ENCODE measurements around the gene PLEKHG4B. TPM values are rescaled to one million over a fixed set of nuclear protein-coding genes. Genes with fewer than 3 reads are reported as not detected.

The PLEKHG4B gene
- polyA plus RNA-seq, 1 experiment, result 1.4 TPM

DNA sequence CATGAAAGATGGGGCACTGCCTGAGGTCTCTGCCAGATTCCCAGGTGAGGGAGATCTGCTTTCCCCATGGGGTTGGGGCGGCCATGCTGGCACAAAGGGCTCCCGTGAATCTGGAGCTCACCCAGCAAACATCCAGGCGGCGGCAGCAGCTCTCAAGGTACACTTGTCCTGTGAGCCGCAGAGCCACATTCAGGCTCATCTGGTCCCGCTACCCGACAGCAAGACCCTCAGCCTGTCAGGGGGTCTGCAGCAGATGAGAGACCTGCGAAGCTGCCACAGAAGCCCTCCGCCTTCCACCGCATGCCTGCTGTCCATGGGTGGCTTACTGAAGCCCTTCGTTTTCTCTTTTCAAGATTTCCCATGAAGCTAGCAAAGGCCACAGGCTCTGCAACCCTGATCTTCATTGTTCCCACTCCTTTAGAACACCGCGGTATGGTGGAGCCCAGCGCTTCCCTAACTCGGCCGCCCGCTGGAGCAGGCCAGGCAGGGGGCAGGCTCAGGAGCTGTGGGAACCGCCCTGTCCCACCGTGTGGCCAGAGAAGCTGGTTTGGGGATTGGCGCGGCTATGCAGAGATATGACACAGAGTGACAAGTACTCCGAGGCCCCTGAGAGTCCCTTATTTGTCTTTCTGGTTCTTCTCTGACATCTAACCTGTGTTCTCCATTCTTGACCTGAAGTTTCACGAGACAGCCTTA lies 108.1 kb downstream of the PLEKHG4B start:
- Histone ChIP-seq H3K36me3 (ENCODE audit: control insufficient read depth, insufficient read depth, low read length) (peaks cover 8% of the 10 kb centered on the region; the same call in 1 of the 2 replicates), H3K4me3 (ENCODE audit: low read depth, low read length) (no peak overlapping the region), H3K27me3 (ENCODE audit: control insufficient read depth, insufficient read depth, low read length) (no peaks in the 10 kb centered on the region)
- TF ChIP-seq, protein P1, sequence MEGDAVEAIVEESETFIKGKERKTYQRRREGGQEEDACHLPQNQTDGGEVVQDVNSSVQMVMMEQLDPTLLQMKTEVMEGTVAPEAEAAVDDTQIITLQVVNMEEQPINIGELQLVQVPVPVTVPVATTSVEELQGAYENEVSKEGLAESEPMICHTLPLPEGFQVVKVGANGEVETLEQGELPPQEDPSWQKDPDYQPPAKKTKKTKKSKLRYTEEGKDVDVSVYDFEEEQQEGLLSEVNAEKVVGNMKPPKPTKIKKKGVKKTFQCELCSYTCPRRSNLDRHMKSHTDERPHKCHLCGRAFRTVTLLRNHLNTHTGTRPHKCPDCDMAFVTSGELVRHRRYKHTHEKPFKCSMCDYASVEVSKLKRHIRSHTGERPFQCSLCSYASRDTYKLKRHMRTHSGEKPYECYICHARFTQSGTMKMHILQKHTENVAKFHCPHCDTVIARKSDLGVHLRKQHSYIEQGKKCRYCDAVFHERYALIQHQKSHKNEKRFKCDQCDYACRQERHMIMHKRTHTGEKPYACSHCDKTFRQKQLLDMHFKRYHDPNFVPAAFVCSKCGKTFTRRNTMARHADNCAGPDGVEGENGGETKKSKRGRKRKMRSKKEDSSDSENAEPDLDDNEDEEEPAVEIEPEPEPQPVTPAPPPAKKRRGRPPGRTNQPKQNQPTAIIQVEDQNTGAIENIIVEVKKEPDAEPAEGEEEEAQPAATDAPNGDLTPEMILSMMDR (IDR thresholded peaks at IDR 0.05; ENCODE audit: insufficient read depth, low read depth, low read length), result no peak
- no peak for DNase-seq (ENCODE audit: low read depth)
- ChIA-PET POLR2A (no interaction called here), CTCF (interaction anchor here (1.7 to 2.4 kb wide), 2 partner anchors 9 to 12 kb away, joined by 4 to 7 read pairs; partner anchors contain the start of gene LRRC14B)

- ChIA-PET CTCF (interaction anchor here (1.7 to 2.4 kb wide), 2 partner anchors 10 to 12 kb away, joined by 4 to 7 read pairs; partner anchors contain the start of gene LRRC14B), POLR2A (no interaction called here)
- H3K4me3 ChIP-seq (ENCODE audit: low read depth, low read length), result no peak overlapping the region
- TF ChIP-seq, protein P1 (IDR thresholded peaks at IDR 0.05; ENCODE audit: insufficient read depth, low read depth, low read length), result no peak
- H3K27me3 ChIP-seq (ENCODE audit: control insufficient read depth, insufficient read depth, low read length), result no peaks in the 10 kb centered on the region
- peaks cover 8% of the 10 kb centered on the region; the same call in 1 of the 2 replicates for H3K36me3 ChIP-seq (ENCODE audit: control insufficient read depth, insufficient read depth, low read length)
- no peak for DNase-seq (ENCODE audit: low read depth)
Observed at GRCh38 chr5:200985-201384, 109.0 kb downstream of the PLEKHG4B start.

DNA sequence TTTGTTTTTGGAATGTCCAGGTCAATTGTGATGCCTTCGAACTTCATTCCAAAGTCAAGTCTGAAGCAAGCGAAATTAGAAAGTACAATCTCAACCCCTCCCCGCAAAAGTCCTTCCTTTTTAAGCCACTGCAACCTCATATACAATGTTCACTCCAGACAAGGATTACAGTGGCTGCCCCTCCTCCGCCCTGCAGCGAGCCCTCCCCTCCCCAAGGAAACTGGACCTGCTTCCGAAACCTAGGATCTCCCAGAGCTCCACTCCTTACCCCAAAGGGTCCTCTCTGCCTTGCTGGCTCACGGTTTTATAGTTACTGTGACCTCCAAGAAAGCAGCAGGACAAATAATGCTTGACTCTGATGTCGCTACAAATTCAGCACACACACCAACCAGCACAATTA lies 109.7 kb downstream of the PLEKHG4B start:
- Histone ChIP-seq H3K4me3 (ENCODE audit: low read depth, low read length) (no peak overlapping the region), H3K27me3 (ENCODE audit: control insufficient read depth, insufficient read depth, low read length) (no peaks in the 10 kb centered on the region), H3K36me3 (ENCODE audit: control insufficient read depth, insufficient read depth, low read length) (peaks cover 8% of the 10 kb centered on the region; the same call in 1 of the 2 replicates)
- POLR2A ChIA-PET, result no interaction called here
- CTCF ChIA-PET, result interaction anchor here (1.7 kb wide), 1 partner anchor 11 kb away, joined by 4 read pairs; the partner anchor contains the start of gene LRRC14B
- TF ChIP-seq, protein P1 (IDR thresholded peaks at IDR 0.05; ENCODE audit: insufficient read depth, low read depth, low read length), result no peak
- DNase-seq (ENCODE audit: low read depth), result no peak

DNA sequence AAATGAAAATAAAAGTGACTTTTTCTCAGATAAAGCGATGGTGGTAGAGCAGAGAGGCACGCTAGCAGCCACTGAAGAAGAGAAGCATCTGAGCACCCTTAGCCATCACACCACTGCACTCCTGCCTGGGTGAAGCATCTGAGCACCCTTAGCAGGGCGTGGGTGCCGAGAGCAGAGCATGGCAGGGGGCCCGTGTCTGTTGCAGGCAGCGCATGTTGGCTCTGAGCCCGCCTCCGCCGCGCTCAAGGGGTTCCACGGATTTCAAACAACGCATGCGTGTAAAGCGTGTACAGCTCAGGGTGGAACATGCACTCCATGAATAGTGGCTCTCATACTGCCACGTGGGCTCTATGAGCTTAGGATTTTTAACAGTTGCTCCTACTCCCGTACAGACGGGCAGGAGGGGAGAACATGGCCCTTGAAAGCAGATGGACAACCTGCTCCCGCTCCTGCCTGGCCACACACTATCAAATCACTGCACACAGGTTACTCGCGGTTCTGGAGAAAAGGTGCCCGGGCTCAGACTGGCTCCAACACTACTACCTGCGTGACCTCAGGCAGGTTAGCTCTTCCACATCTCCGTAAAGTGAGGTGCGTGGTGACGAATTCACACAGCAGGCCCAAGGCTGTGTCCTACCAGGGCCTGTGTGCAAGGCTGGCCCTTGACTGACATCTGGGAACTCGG lies 111.4 kb downstream of the PLEKHG4B start:
- Histone ChIP-seq H3K27me3 (ENCODE audit: control insufficient read depth, insufficient read depth, low read length) (no peaks in the 10 kb centered on the region), H3K36me3 (ENCODE audit: control insufficient read depth, insufficient read depth, low read length) (peaks cover 8% of the 10 kb centered on the region; the same call in 1 of the 2 replicates), H3K4me3 (ENCODE audit: low read depth, low read length) (no peak overlapping the region)
- ChIA-PET CTCF (interaction anchor here (1.0 to 1.6 kb wide), 2 partner anchors 15 to 16 kb away, joined by 3 to 6 read pairs; no protein-coding TSS in a partner anchor), POLR2A (no interaction called here)
- TF ChIP-seq, protein P1 (IDR thresholded peaks at IDR 0.05; ENCODE audit: insufficient read depth, low read depth, low read length), result no peak
- DNase-seq (ENCODE audit: low read depth), result no peak

DNA sequence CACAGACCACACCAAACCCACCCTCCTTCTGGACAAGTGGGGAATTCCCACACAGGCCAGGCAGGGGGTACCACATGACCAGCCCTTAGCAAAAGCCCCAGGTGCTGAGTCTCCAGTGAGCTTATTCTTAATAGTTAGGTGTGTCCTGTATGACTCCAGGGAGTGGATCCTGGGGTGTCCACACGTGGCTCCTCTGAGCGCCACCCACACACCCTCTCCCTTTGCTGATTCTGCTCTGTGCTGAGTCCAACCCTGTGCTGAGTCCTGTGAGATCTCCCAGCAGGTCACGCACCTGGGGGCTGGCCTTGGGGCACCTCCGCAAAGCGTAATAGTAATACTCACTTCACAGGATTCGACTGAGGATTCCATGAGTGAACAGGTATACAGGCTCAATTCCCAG lies 112.0 kb downstream of the PLEKHG4B start:
- CTCF ChIA-PET, result interaction anchor here (1.0 to 1.2 kb wide), 2 partner anchors 15 kb away, joined by 3 read pairs; no protein-coding TSS in a partner anchor

More for the DNA sequence above, 112.0 kb downstream of the PLEKHG4B start:
- peaks cover 6% of the 10 kb centered on the region for H3K36me3 ChIP-seq (ENCODE audit: control insufficient read depth, insufficient read depth, low read length)
- no peak overlapping the region for H3K4me3 ChIP-seq (ENCODE audit: low read depth, low read length)
- POLR2A ChIA-PET, result no interaction called here
- TF ChIP-seq, protein P1 (IDR thresholded peaks at IDR 0.05; ENCODE audit: insufficient read depth, low read depth, low read length), result no peak
- DNase-seq (ENCODE audit: low read depth), result no peak
- no peaks in the 10 kb centered on the region for H3K27me3 ChIP-seq (ENCODE audit: control insufficient read depth, insufficient read depth, low read length)
